Measurements from ENCODE around the gene BIRC5. TPM values are rescaled to one million over a fixed set of nuclear protein-coding genes. Genes with fewer than 3 reads are reported as not detected.

Gene BIRC5
- total RNA-seq = 14.4 and 15.0 TPM in 2 replicates

GRCh38 chr17:78214016-78214705, at the start of gene BIRC5:
TSS of gene BIRC5 (plus strand) at chr17:78214253. CDS start at chr17:78214317, 64 bp downstream.

GRCh38 chr17:78168242-78168902, 45.7 kb upstream of the BIRC5 start, which contains the start of gene SYNGR2:
TSS of gene SYNGR2 (plus strand) at chr17:78168581. CDS start at chr17:78168617, 36 bp downstream.

GRCh38 chr17:78186692-78187595, 27.1 kb upstream of the BIRC5 start, which contains the start of the genes AFMID and TK1:
TSS of gene AFMID (plus strand) at chr17:78187362. CDS start at chr17:78187371, 9 bp downstream.
TSS of gene TK1 (minus strand) at chr17:78187052. CDS start at chr17:78186994, 58 bp downstream.

GRCh38 chr17:78230996-78231935, 17.2 kb downstream of the BIRC5 start, which contains the start of gene TMEM235:
TSS of gene TMEM235 (plus strand) at chr17:78231631. CDS start at chr17:78232024, 393 bp downstream.

Other genes with a start within 250 kb of the BIRC5 start
- 33.3 and 41.2 TPM in 2 replicates for gene TMC6, start 85.5 kb upstream of the BIRC5 start, total RNA-seq
- gene TMC8, start 83.5 kb upstream of the BIRC5 start, total RNA-seq = 0.17 and 0.33 TPM in 2 replicates
- gene C17orf99, start 67.9 kb upstream of the BIRC5 start, total RNA-seq = not detected in 2 replicates
- gene SYNGR2, start 45.7 kb upstream of the BIRC5 start, total RNA-seq = 28.9 and 42.4 TPM in 2 replicates
- gene TK1, start 27.2 kb upstream of the BIRC5 start, total RNA-seq = 33.1 and 35.9 TPM in 2 replicates
- gene AFMID, start 26.9 kb upstream of the BIRC5 start, total RNA-seq = 75.9 and 153 TPM in 2 replicates
- 0.09 and 2.2 TPM in 2 replicates for gene TMEM235, start 17.4 kb downstream of the BIRC5 start, total RNA-seq
- gene SOCS3, start 145.8 kb downstream of the BIRC5 start, total RNA-seq = 67.0 and 105 TPM in 2 replicates
- 27.6 and 29.3 TPM in 2 replicates for gene PGS1, start 164.4 kb downstream of the BIRC5 start, total RNA-seq

Measured in dermis lymphatic vessel endothelial cell (primary cell).